Midbrain (tissue), 1 donor: ENCODE results near the gene VMO1.

Source experiments
- DNase-seq: peaks from one replicate; lab custom pipeline; 2025; lab: John Stamatoyannopoulos, UW

Gene VMO1

DNA sequence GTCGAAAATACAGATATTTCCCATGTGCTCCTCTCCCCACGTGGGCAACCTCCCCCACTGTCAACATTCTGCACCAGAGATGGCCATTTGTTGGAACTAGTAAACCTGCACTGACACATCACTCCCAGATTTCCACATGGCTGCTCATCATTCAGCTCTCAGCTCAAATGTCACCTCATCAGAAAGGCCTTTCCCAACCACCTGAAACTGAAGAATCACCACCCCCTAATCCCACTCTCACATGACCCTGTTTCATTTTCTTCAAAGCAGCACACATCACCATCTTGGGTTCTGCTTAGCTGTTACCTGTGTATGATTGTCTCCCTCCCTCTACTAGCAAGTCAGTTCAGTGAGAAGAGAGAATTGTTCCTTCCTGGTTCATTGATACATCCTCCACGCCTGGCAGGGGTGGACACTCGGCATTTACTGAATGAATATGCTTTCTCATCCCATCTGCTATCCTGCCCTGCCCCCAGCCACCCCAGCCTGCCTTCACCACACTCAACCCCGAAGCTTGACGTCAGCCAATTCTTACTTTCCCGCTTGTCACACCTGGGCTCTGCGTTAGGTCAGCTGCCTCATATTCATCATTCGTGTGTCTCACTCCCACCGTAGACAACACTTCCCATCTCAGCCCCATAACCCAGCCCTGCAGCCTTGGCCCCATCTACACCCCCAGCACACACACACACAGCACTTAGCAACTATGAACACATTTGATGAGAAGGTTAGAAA lies 14.5 kb upstream of the VMO1 start:
- no peak for DNase-seq

DNA sequence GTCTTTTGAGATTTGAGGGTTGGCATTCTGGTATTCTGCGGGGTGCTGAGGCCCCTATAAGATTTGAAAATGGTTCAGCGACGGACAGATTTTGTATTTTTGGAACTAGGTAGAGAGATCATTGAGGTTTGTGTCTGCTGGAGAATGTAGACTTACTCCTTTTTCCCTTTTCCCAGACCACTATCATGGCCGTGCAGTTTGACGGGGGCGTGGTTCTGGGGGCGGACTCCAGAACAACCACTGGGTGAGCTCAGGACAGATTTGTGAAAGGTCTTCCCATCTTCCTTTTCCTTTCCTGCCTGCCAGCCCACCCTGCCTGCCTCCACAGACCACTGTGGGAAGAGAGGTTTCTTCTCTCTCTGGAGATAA lies 10.4 kb upstream of the VMO1 start:
- no peak for DNase-seq

DNA sequence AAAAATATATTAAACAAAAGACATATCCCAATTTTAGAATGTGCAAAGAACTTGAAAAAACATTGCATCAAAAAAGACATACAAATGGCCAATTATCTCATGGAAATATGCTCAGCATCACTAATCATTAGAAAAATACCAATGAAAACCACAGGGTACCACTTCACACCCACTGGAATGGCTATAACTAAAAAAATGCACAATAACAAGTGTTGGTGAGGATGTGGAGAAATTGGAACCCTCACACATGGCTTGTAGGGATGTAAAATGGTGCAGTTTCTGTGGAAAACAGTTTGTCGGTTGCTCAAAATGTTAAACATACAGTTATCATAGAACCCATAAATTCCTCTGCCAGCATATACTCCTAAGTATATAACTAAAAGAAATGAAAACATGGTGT lies 9.0 kb upstream of the VMO1 start:
- no peak for DNase-seq

DNA sequence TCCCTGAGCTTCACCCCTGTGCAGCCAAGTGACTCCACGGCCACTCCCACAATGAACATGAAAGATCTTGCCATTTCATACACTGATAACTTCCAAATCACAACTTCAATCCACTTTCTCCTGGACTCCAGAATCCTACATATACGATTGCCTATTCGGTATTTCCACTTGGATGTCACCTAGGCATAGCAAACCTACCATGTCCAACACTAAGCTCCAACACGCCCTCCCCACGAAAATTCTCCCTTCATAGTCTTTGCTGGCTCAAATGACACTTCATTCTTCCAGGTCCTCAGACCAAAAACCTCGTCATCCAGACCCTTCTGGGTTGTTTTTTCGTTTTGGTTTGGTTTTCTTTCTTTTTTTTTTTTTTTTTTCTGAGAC lies 4.5 kb upstream of the VMO1 start:
- no peak for DNase-seq

DNA sequence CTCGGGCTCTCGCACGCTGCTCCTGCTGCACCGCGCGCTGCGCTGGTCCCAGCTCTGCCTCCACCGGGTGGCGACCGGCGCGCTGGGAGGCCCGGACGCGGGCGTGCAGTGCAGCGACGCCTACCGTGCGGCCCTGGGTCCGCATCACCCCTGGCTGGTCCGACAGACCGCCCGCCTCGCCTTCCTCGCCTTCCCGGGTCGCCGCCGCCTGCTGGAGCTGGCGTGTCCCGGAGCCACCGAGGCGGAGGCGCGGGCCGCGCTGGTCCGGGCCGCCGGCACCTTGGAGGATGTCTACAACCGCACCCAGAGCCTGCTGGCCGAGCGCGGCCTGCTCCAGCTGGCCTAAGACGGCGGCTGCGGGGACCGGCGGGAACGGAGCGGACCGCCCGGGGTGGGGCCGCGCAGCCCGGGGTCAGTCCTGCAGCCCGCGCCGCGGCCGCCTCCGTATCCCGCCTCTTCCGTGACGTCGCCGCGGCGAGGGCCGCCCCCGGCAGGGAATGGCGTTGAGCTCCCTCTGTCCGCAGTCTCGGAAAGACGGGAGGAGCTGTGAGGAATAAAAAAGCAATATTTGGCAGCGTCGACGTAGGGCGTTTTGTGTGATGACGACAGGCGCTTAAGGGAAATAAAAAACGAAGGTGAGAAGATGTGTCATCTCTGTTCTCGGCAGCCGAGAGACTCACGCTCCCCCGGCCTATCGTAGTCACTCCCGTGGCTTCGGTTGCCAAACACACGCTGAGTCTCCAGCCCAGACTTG lies 4.0 kb upstream of the VMO1 start:
- DNase-seq, result peak; percentile 89

DNA sequence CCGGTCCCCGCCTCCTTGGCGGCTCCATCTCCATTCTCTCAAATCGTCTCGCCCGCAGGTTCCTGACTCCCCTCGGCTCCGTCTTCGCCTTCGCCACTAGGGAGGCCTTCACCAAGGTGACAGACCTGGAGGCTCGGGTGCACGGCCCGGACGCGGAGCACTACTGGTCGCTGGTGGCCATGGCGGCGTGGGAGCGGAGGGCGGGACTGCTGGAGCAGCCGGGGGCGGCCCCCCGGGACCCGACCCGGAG lies 3.5 kb upstream of the VMO1 start:
- no peak for DNase-seq

DNA sequence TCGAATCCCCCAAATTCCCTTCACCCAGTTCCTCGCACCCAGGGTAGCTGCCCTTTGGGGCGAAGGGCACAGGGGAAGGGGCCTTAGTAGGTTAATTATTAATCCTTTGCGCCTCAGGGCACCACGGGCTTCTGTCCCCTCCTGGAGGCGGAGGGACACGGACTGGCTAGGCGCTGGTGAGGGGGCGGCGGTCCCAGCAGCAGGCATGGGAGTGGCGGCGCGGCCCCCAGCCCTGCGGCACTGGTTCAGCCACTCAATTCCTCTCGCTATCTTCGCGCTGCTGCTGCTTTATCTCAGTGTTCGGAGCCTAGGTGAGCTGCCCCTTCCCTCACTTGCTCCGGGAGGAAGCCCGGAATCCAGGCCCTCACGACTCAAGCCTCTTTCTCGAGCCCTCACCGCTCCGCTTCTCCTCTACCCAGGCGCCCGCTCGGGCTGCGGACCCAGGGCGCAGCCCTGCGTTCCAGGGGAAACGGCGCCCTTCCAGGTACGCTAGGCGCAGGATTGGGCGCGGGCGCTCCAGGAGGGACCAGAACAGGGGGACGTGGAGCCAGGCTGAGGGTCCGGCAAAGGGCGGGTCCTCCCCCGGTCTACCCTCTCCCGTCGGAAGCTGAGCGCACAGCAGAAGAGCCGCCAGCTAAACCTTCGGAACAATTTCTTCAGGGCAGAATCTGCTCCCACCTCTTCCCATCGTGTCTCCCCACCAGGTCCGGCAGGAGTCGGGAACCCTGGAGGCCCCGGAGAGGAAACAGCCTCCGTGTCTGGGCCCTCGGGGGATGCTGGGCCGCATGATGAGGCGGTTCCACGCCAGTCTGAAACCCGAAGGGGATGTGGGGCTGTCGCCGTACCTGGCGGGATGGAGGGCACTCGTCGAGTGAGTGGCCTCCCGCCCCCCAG lies 2.9 kb upstream of the VMO1 start, which contains the start of gene GLTPD2:
TSS of gene GLTPD2 (plus strand) at position 158 of the 894 bp plus-strand sequence. CDS start at position 206, 48 bp downstream.
- DNase-seq, result no peak

DNA sequence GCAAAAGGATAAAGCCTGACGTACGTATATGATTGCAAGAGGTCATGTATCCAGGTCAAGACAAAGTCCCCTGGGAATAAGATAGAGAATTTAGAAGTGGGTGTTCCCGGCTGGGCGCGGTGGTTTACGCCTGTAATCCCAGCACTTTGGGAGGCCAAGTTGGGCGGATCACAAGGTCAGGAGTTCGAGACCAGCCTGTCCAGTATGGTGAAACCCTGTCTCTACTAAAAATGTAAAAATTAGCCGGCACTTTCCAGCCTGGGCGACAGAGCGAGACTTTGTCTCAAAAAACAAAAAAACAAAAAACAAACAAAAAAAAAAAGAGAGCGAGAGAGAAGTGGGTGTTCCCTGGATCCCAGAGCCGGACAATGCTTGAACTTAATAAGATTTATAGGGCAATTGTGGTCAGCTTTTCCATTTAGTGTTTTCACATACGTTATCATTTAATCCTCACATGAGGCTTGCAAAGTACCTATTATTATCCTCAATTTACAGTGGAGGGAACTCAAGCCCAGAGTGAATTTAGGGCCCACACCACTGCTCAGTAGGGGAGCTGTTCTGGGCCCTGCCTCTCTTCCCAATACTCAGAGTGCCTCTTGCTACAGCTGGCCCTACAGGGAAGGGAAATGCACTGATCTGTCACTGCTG lies 2.1 kb upstream of the VMO1 start:
- no peak for DNase-seq

DNA sequence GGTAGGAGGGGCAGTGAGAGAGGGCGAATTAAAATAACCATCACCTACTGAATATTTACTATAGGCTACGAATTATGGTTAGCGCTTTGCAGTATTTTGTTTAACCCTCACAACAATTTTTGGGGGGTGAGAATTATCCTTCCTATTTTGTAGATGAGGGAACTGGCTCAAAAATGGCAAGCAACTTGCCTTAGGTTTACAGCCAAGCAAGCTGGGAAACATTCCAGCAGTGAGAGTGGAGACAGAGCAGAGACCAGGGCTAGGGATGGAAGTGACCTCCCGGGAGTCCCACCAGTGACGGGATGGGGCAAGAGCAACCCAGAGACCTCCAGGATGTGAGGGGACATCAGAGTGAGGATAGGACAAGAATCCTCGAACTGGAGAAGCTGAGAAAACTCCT lies 352 bp upstream of the VMO1 start:
- peak; percentile 23 for DNase-seq

DNA sequence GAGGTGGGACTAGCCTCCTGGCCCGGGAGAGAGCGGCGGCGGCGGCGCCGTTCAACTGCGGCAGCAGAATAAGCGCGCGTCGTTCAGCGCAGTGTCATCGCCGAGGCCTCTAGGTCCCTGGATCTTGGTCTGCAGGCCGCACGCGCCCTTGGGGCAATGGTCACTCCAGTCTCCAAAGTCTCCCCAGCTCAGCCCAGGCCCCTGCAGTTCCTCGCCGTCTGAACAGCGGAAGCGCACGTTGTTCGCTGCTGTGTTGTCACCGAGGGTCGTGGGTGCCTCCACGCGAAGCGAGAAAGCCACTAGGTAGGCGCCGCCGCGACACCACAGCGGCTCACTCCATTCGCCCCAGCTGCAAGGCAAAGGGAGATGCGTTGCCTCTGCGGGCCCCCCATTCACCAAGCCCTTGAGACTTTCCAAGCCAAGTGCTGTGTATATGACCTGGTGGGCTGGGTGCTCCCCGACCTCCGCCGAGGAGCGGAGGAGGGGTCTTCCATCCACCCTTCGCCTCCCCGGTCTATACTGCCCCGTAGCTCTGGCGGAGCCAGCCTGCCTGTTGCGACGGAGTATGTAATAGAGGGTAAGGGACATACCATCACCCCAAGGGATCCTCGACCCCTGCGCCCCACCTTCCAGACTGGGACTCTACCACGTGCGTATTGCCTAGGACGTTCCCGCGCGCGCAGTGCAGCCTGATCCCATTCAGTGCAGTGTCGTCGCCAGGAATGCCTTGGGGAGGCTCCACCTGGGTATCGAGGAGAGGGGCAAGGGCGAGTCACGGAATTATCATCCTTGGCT lies 656 bp downstream of the VMO1 start:
- DNase-seq, result no peak

DNA sequence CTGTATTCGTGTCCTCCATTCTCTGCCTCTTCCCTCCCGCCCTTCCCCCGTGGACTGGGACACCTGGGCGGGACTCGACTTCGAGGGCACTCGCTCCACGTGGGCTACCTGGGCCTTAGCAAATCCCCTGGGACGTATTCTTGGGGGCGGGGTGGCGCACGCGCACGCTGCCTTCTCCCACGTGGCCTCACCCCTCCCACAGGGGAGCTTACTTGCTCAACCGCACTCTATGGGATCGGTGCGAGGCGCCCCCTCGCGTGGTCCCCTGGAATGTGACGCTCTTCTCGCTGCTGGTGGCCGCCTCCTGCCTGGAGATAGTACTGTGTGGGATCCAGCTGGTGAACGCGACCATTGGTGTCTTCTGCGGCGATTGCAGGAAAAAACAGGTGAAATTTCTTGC lies 3.5 kb downstream of the VMO1 start:
- DNase-seq, result no peak

DNA sequence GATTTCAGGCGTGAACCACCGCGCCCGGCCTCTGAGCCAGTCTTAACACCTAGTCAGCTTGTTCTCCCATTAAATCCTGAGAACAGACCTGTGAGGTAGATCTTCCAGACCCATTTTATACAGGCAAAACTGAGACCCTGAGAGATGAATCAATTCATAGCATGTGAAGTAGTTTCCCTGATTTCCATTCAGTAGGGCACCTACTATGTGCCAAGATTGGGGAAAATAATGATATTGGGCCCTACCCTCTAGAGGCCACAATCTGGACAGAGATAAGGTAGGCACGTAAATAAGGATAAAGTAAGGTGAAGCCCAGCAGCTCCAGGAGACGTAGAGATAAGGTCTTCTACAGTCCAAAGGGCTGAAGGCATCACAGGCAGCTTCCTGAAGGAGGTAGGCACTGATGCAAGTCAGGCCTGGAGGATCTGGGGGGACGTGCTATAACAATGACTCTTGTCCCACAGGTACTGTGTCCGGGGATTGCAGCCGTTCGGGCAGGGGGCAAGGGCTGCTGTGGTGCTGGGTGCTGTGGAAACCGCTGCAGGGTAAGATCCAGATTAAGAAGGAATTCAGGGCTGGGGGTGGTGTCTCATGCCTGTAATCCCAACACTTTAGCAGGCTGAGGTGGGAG lies 5.7 kb downstream of the VMO1 start:
- DNase-seq, result no peak

DNA sequence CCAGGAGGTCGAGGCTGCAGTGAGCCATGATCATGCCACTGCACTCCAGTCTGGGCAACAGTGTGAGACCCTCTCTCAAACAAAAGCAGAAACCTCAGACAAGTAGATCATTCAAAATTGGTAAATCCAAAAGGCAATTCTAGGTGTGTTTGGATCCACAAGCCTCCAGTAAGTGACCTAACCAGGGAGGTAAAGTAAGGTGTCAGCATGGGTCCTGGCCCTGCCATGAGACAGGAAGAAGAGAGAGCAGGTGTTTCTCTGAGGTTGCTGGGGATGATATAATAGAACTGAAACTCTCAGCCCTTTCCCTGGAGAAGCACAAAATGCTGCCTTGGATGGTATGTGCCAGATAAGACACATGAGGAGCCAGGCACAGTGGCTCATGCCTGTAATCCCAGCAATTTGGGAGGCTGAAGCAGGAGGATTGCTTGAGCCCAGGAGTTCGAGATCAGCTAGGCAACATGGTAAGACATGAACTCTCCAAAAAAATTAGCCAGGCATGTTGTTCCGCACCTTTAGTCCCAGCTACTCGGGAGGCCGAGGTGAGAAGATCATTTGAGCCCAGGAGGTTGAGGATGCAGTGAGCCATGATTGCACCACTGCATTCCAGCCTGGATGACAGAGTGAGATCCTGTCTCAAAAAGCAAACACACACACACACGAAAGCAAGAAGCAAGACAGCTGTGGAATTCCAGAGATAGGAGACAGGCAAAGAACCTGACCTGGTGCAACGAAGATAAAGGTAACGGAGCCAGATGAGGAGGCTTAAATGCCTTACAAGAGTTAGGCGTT lies 8.0 kb downstream of the VMO1 start:
- no peak for DNase-seq

DNA sequence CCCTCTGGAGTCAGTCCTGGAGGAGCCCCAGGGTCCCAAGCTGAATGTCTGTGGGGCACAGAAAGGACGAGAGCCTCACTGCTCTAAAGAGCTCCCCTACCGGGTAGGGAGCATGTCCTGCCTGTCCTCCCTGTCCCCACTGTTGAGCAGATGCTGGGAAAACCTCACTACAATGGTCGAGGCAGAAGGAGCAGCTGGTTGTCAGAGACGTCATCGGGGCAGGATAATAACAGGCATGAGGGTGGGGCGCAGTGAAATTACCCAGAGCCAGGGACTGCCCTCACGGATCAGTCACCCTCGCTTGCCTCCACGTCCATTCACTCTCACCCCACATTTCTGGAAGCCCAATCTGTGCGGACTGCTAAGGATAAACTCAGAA lies 13.9 kb downstream of the VMO1 start:
- no peak for DNase-seq

DNA sequence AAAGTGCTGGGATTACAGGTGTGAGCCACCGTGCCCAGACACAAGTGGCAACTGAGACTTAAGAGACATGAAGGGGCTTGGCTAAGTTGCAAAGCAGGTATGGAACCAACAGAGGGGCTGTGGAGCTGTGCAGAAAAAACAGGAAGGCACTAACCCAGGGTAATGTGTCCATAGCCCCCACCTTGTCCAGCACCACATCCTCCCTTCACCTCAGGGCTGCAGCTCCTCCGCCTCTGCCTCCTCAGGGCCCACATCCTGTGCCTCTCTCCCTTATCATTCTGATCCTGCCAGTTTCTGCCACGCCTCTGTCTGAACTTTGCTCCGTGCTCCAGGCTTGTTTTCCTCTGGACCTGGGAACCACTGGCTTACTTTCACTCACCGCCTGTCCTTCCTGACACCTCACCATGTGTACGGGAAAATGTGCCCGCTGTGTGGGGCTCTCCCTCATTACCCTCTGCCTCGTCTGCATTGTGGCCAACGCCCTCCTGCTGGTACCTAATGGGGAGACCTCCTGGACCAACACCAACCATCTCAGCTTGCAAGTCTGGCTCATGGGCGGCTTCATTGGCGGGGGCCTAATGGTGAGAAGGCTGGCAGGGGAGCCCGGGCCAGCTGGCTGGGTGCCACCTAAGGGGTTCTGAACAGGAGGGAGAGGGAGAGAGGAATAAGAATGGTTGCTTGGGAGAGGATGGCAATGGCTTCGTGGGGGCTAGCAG lies 14.5 kb downstream of the VMO1 start, which contains the start of gene TM4SF5:
TSS of gene TM4SF5 (plus strand) at position 368 of the 716 bp plus-strand sequence. CDS start at position 405, 37 bp downstream.
- DNase-seq, result no peak

DNA sequence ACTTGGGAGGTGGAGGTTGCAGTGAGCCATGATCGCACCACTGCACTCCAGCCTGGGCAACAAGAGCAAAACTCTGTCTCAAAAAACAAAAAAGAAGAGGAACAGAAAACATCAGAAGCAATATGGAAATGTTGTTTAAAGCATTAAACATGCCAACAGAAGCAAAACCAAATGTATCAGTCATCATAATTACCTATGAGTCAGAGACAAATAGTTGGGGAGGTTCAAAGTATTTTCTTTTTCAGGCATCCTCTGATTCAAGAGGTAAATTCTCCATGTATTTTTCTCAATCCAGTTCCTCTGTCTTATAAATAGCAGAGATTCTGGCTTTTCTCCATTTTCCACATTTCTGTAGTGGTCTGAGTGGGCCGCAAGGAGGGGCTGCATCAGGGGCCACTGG lies 16.5 kb downstream of the VMO1 start:
- DNase-seq, result no peak

DNA sequence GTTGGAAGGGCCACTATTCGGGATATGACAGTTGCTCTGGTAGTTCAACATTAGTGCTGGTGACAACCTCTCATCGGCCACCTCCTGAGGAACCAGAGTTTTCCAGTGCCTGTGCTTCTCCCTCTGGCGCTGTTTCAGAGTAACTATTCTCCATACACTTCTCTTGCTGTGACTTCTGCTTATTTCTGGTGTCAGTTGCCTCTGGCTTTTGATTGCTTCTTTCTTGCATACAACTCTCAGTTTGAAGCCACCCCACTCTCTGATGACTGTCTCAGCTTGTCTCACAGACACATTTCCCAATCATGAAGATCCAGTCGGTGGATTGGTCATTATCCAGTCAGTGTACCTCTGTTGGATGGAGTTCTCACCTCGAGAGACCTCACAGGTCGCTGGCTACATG lies 17.9 kb downstream of the VMO1 start:
- no peak for DNase-seq

DNA sequence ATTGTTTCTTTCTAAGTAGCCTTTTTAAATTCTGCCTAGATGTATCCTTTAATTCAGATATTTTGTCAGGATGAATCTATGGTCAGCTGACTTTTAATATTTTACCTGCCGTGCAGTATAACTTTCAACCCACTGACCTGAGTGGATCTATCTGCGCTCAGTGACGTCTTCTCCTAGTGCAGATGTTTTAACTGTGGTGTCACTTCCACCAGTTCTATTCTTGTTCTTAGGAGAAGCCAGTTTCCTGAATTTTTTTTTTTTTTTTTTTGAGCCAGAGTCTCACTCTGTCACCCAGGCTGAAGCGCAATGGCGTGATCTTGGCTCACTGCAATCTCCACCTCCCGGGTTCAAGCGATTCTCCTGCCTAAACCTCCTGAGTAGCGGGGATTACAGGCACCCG lies 19.4 kb downstream of the VMO1 start:
- no peak for DNase-seq

DNA sequence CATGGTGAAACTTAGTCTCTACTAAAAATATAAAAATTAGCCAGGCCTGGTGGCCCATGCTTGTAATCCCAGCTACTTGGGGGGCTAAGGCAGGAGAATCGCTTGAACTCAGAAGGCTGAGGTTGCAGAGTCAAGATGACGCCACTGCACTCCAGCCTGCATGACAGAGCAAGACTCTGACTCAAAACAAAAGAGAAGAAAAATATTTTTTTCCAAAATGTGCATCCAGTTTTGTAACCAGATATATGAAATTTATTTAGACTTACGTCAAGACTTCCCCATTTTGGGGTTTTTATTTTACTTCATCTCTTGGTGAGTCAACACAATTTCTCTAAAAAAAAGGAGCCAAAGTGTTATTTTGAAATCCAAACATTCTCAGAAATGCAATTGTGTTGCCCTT lies 20.0 kb downstream of the VMO1 start:
- no peak for DNase-seq

DNA sequence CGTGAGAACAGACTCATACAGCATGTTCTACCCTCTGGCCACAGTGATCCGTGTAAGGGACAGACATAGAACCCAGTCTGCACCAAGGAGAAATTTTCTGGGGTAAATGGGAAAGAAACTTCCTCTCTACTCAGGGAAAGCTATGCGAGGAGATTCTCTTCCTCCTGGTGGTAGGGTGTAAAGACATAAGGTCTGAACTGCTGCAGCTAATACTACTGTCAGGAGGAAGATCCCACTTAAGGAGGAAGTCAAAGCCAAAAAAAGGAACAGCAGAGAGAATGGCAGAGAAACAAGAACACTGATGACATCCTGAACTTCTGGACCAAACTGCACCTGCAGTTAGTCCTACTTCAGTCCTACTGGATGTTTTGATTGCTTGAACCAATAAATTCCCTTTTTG lies 21.6 kb downstream of the VMO1 start:
- DNase-seq, result peak; percentile 54
